GM12874 (cell line): Measurements from ENCODE around the gene M1AP.

Experiments used
- TF ChIP-seq, protein P1 (sequence below): IDR thresholded peaks from 2 replicates; pipeline ENCODE4 v1.5.1; 2011; ENCODE audit warnings: low read depth, mild to moderate bottlenecking, control low read depth, low read length, moderate library complexity; ENCODE audit not compliant: insufficient read depth

Gene M1AP

DNA sequence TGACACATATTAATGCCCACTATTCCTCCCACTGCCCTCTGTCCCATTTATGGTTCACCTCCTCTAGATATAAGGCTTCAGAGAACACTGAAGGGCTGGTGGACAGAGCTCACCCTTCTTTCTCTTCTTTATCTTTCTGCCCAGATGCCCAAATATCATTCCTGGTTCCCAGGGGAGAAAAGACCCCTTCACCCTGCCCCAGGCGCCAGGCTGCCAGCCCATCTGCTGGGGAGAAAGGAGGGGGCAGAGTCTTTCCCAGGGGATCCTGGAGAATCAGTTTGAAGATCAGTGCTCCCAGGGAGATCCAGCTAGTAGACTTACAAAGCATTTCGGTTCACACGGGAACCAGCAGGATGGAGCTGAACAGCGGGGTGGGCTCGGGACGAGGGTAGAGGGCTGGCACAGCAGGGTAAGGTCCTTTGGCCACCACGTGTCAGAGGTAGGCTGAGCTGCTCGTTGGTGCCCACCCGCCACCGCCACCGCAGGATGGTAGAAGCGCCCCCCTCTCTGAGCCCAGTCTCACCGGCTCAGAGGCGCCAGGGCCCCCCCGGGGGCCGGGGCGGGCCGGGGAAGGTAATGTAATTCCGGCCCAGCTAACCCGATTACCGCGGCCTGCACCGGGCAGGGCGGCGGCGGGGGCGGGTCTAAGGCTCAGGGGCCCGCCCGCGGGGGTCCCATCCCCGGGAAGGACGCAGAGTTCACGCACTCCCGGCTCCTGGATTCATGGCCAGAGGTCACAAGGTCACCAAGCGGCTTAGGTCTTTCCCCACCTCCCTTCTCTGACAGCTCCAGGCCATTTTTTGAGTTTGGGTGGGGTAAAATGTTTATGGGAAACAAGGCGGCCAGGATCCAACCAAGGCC, 135.2 kb downstream of the M1AP start:
- TF ChIP-seq, protein P1, sequence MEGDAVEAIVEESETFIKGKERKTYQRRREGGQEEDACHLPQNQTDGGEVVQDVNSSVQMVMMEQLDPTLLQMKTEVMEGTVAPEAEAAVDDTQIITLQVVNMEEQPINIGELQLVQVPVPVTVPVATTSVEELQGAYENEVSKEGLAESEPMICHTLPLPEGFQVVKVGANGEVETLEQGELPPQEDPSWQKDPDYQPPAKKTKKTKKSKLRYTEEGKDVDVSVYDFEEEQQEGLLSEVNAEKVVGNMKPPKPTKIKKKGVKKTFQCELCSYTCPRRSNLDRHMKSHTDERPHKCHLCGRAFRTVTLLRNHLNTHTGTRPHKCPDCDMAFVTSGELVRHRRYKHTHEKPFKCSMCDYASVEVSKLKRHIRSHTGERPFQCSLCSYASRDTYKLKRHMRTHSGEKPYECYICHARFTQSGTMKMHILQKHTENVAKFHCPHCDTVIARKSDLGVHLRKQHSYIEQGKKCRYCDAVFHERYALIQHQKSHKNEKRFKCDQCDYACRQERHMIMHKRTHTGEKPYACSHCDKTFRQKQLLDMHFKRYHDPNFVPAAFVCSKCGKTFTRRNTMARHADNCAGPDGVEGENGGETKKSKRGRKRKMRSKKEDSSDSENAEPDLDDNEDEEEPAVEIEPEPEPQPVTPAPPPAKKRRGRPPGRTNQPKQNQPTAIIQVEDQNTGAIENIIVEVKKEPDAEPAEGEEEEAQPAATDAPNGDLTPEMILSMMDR, result no peak

DNA sequence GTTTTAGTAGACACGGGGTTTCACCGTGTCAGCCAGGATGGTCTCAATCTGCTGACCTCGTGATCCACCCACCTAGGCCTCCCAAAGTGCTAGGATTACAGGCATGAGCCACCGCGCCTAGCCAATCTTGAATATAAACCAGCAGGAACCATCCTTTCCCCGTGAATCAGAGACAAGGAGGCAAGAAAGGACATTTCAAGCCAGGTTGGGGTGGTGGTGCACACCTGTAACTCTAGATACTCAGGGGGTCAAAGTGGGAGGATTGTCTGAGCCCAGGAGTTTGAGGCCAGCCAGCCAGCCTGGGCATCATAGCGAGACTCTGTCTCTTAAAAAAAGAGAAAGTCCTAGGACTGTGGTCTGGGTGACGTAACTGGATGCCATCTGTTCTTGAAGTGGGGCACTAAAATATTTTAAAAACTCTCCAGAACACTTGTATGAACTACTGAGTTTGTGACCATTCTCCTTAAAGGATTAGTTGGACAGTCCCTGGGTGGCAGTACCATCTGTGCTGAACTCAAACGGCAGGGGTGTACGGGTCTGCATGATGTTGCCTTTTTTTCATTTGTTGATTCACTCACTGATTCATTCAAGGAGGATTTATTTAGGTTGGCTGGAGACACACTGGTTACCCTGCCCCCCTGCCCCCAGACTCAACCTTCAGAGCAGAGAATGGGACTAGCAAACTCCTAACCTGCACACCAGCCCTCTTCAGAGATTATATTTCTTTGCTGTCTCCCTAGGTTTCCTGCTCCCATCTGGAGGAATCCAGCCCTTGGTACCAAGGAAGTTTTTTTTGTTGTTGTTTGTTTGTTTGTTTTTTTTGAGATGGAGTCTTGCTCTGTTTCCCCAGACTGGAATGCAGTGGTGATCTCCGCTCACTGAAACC, 136.8 kb downstream of the M1AP start:
- TF ChIP-seq, protein P1, result no peak

GRCh38 chr2:74510272-74510671, 137.9 kb downstream of the M1AP start:
- TF ChIP-seq, protein P1, result no peak

DNA sequence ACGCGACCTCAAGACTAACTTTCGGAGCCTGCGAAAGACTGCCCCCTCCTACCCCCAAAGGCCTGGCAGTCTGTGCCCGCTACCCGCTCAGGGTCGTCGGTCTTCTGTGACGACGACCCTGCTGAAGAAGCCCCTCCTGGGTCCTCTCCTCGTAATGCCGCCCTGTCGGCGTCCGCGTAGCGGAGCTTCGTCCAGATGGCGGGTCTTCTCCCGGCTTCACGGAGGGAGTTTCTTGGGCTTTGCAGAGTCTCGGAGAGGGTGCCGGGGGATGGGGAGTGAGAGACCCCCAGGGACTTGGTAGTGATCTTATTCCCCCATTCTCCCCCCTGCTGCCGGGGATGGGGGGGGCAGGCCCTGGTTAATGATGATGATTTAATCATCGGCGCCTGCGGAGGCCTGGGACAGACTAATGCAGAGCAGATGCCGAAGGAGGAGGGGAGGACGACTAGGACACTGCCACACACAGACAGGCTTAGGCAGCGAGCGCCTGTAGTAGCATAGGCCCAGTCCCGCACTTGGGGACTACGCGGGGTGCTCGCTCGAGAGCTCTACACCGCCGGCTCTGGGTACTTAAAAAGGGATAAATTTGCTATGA, 140.1 kb downstream of the M1AP start:
- TF ChIP-seq, protein P1, result no peak
